K562 (cell line): ENCODE measurements around the gene SLC25A36. TPM values are rescaled to one million over a fixed set of nuclear protein-coding genes. Genes with fewer than 3 reads are reported as not detected.
A peak's percentile ranks its signal among the peaks of the same experiment; 100 is the strongest.

ENCODE experiments used
- ADNP ChIP-seq: fragments of 200-800 bp; sonication (Bioruptor generic); IDR thresholded peaks from 2 replicates; pipeline ENCODE4 v1.6.1; 2016; ENCODE audit warnings: missing genetic modification characterization, missing compliant biosample characterization
- BCL6 ChIP-seq: fragments of 250-450 bp; sonication (Bioruptor Pico); IDR thresholded peaks from 2 replicates; pipeline ENCODE4 v1.4.0; 2020
- BRD4 ChIP-seq: fragments of 200-600 bp; sonication (generic); IDR thresholded peaks from 2 replicates; pipeline ENCODE4 v1.6.1; 2017; ENCODE audit warnings: inconsistent platforms
- CHD4 ChIP-seq: fragments of 200-600 bp; sonication (generic); IDR thresholded peaks from 3 replicates; pipeline ENCODE4 v1.6.1; 2012; ENCODE audit warnings: low read depth, mild to moderate bottlenecking, mixed read lengths, low read length, inconsistent platforms; ENCODE audit not compliant: insufficient read depth, insufficient replicate concordance, poor library complexity, severe bottlenecking
- ESRRA ChIP-seq: fragments of 450-650 bp; IDR thresholded peaks from 2 replicates; pipeline ENCODE4 v1.6.1; 2014; ENCODE audit warnings: low read depth, mild to moderate bottlenecking, moderate library complexity, borderline replicate concordance
- FOXJ2 ChIP-seq: fragments of 200-800 bp; sonication (Bioruptor generic); IDR thresholded peaks from 2 replicates; pipeline ENCODE4 v1.6.1; 2016; ENCODE audit warnings: missing genetic modification characterization, missing compliant biosample characterization
- JUND ChIP-seq, 2 experiments: IDR thresholded peaks; 2 replicates in 1 of 2; 3 replicates in 1 of 2; pipeline ENCODE4 v1.6.1; 2011; ENCODE audit warnings: borderline replicate concordance in 2 of 2, low read depth in 2 of 2, low read length in 2 of 2, improper control_type of control experiment in 1 of 2, missing biosample characterization in 1 of 2, missing genetic modification characterization in 1 of 2, missing genetic modification reagents in 1 of 2
- NUFIP1 ChIP-seq: fragments of 450-650 bp; IDR thresholded peaks from 2 replicates; pipeline ENCODE4 v1.6.1; 2018; ENCODE audit not compliant: partially characterized antibody
- RAD51 ChIP-seq: fragments of 450-650 bp; IDR thresholded peaks from 2 replicates; pipeline ENCODE4 v1.7.1; 2016; ENCODE audit warnings: low read depth, mild to moderate bottlenecking, borderline replicate concordance
- SMAD1 ChIP-seq: fragments of 150-350 bp; IDR thresholded peaks from 2 replicates; pipeline ENCODE4 v1.6.1; 2014; ENCODE audit warnings: low read length, low read depth; ENCODE audit not compliant: partially characterized antibody
- WHSC1 ChIP-seq: IDR thresholded peaks from one replicate; pipeline ENCODE4 v1.6.1; 2012; ENCODE audit warnings: low read length, control low read depth, inconsistent platforms
- ZBTB17 ChIP-seq: fragments of 450-650 bp; formaldehyde crosslinking; IDR thresholded peaks from 2 replicates; pipeline ENCODE4 v1.4.0; 2020; ENCODE audit warnings: mild to moderate bottlenecking
- ZNF384 ChIP-seq: IDR thresholded peaks from 2 replicates; pipeline ENCODE4 v1.6.1; 2012; ENCODE audit warnings: low read depth, low read length, improper control_type of control experiment
- ZNF766 ChIP-seq: fragments of 200-800 bp; sonication (Bioruptor generic); conservative IDR thresholded peaks from 2 replicates; pipeline ENCODE4 v1.6.1; 2016; ENCODE audit warnings: missing genetic modification characterization, missing compliant biosample characterization
- polyA plus RNA-seq, 8 experiments: library from polyadenylated mRNA; depleted of rRNA in 4 of 8; stranded (reverse) in 5 of 8; unstranded in 3 of 8; fragments of >200 nt; fragmentation: Nextera tagmentation in 2 of 8; fragmentation: Illumina TruSeq in 1 of 8; extraction: Ambion mirVana in 2 of 8; extraction: Trizol in 1 of 8; gene quantifications; 2 replicates each; pipeline versions ENCODE4 v1.2.1 to v1.2.3, GENCODE V29; 2011 to 2014; ENCODE audit warnings: inconsistent platforms in 1 of 8, missing spikeins in 1 of 8
- total RNA-seq, 7 experiments: library from RNA; depleted of rRNA in 6 of 7; stranded (reverse); fragments of >200 nt in 6 of 7; fragmentation: Illumina TruSeq in 2 of 7; extraction: Trizol in 2 of 7; gene quantifications; 2 replicates each; pipeline versions ENCODE4 v1.2.1 to v1.2.3, GENCODE V29; 2011 to 2021; ENCODE audit warnings: low replicate concordance in 1 of 7
- TF ChIP-seq, protein P1 (sequence below), 2 experiments: IDR thresholded peaks in 1 of 2; conservative IDR thresholded peaks in 1 of 2; 2 replicates each; pipeline ENCODE4 v1.6.1; 2016; ENCODE audit warnings: low read depth in 2 of 2, mild to moderate bottlenecking in 1 of 2, missing compliant biosample characterization in 1 of 2, missing genetic modification characterization in 1 of 2, moderate library complexity in 1 of 2
- TF ChIP-seq, protein P2 (sequence below): fragments of 200-800 bp; sonication (Bioruptor generic); IDR thresholded peaks from 2 replicates; pipeline ENCODE4 v1.6.1; 2017; ENCODE audit warnings: missing genetic modification characterization, missing compliant biosample characterization
- TF ChIP-seq, protein P3 (sequence below): fragments of 450-650 bp; formaldehyde crosslinking; IDR thresholded peaks from 2 replicates; pipeline ENCODE4 v1.4.0; 2020; ENCODE audit warnings: mild to moderate bottlenecking, mixed read lengths
- TF ChIP-seq, protein P4 (sequence below), 2 experiments: fragments of 450-650 bp in 1 of 2; sonication (generic) in 1 of 2; formaldehyde crosslinking in 1 of 2; IDR thresholded peaks in 1 of 2; conservative IDR thresholded peaks in 1 of 2; 2 replicates each; pipeline versions ENCODE4 v1.6.1 to v1.8.1; 2016 to 2023; ENCODE audit warnings: mild to moderate bottlenecking in 2 of 2, moderate library complexity in 2 of 2, inconsistent platforms in 1 of 2, missing genetic modification reagents in 1 of 2
- TF ChIP-seq, protein P5 (sequence below): fragments of 450-650 bp; IDR thresholded peaks from 2 replicates; pipeline ENCODE4 v1.6.1; 2017; ENCODE audit warnings: mild to moderate bottlenecking, moderate library complexity

Gene SLC25A36
- total and polyA plus RNA-seq, 9 of the 15 experiments (the other 6 are each of a cell fraction or from before 2014, with no cell fraction given), result 12.0 to 95.3 (median 43.3) TPM

DNA sequence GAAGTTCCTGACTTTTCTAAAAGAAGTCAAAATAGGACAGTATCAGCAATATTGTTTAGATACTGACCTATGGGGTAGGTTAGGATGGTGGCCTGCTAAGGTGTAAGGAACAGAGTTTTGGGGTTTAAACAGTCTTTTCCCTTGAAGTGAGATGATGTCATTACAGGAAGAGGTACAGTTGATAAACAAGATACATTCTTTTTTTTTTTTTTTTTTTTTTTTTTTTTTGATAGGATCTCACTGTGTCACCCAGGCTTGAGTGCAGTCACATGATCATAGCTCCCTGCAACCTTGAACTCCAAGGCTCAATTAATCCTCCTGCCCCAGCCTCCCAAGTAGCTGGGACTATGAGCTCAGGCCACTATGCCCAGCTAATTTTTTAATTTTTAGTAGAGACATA lies 33.3 kb downstream of the SLC25A36 start (continued):
- TF ChIP-seq, protein P1, sequence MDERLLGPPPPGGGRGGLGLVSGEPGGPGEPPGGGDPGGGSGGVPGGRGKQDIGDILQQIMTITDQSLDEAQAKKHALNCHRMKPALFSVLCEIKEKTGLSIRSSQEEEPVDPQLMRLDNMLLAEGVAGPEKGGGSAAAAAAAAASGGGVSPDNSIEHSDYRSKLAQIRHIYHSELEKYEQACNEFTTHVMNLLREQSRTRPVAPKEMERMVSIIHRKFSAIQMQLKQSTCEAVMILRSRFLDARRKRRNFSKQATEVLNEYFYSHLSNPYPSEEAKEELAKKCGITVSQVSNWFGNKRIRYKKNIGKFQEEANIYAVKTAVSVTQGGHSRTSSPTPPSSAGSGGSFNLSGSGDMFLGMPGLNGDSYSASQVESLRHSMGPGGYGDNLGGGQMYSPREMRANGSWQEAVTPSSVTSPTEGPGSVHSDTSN (CRISPR knock-in tag; IDR thresholded peaks at IDR 0.05; ENCODE audit: low read depth), result no peak
- TF ChIP-seq, protein P1 (tag; conservative IDR thresholded peaks at IDR 0.05; ENCODE audit: low read depth), result no peak
- TF ChIP-seq, protein P2, sequence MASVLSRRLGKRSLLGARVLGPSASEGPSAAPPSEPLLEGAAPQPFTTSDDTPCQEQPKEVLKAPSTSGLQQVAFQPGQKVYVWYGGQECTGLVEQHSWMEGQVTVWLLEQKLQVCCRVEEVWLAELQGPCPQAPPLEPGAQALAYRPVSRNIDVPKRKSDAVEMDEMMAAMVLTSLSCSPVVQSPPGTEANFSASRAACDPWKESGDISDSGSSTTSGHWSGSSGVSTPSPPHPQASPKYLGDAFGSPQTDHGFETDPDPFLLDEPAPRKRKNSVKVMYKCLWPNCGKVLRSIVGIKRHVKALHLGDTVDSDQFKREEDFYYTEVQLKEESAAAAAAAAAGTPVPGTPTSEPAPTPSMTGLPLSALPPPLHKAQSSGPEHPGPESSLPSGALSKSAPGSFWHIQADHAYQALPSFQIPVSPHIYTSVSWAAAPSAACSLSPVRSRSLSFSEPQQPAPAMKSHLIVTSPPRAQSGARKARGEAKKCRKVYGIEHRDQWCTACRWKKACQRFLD (CRISPR knock-in tag), result no peak
- TF ChIP-seq SMAD1, result no peak
- TF ChIP-seq RAD51, result peak; percentile 38; the same call in 1 of the 2 replicates
- TF ChIP-seq, protein P3, sequence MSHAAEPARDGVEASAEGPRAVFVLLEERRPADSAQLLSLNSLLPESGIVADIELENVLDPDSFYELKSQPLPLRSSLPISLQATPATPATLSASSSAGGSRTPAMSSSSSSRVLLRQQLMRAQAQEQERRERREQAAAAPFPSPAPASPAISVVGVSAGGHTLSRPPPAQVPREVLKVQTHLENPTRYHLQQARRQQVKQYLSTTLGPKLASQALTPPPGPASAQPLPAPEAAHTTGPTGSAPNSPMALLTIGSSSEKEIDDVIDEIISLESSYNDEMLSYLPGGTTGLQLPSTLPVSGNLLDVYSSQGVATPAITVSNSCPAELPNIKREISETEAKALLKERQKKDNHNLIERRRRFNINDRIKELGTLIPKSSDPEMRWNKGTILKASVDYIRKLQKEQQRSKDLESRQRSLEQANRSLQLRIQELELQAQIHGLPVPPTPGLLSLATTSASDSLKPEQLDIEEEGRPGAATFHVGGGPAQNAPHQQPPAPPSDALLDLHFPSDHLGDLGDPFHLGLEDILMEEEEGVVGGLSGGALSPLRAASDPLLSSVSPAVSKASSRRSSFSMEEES (CRISPR knock-in tag), result peak; percentile 46
- TF ChIP-seq ZBTB17, result no peak
- TF ChIP-seq BCL6 (CRISPR knock-in tag), result no peak
- TF ChIP-seq CHD4, result no peak
- TF ChIP-seq, protein P4, sequence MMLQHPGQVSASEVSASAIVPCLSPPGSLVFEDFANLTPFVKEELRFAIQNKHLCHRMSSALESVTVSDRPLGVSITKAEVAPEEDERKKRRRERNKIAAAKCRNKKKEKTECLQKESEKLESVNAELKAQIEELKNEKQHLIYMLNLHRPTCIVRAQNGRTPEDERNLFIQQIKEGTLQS (IDR thresholded peaks at IDR 0.05), result peak; percentile 69
- TF ChIP-seq, protein P4 (CRISPR knock-in tag; conservative IDR thresholded peaks at IDR 0.05), result no peak
- TF ChIP-seq BRD4, result no peak
- TF ChIP-seq ZNF766, result no peak
- peak; percentile 90 for TF ChIP-seq ZNF384
- peak; percentile 37; the same call in 1 of the 2 replicates for TF ChIP-seq JUND (IDR thresholded peaks at IDR 0.05; ENCODE audit: borderline replicate concordance, low read depth, low read length)
- no peak; the same call in 2 of the 3 replicates for TF ChIP-seq JUND (tag; IDR thresholded peaks at IDR 0.05; ENCODE audit: borderline replicate concordance, low read depth, low read length)
- no peak for TF ChIP-seq NUFIP1
- TF ChIP-seq ESRRA, result no peak
- TF ChIP-seq, protein P5, sequence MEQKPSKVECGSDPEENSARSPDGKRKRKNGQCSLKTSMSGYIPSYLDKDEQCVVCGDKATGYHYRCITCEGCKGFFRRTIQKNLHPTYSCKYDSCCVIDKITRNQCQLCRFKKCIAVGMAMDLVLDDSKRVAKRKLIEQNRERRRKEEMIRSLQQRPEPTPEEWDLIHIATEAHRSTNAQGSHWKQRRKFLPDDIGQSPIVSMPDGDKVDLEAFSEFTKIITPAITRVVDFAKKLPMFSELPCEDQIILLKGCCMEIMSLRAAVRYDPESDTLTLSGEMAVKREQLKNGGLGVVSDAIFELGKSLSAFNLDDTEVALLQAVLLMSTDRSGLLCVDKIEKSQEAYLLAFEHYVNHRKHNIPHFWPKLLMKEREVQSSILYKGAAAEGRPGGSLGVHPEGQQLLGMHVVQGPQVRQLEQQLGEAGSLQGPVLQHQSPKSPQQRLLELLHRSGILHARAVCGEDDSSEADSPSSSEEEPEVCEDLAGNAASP, result no peak
- peak; percentile 50; the same call in 1 of the 2 replicates for TF ChIP-seq FOXJ2 (tag)
- TF ChIP-seq WHSC1, result no peak
- no peak for TF ChIP-seq ADNP (tag)
